ENCODE measurements around the gene LRPAP1.

Gene LRPAP1

GRCh38 chr4:3470244-3471097 is 61.8 kb downstream of the LRPAP1 start:
- no peak for DNase-seq (ENCODE audit: low read depth)
- in situ Hi-C loops (cut with HindIII; ENCODE audit: low sequenced_read_pairs) = loop anchor here (5.0 kb wide), 1 partner anchor 43 kb away; no protein-coding TSS in a partner anchor
- no peak for TF ChIP-seq CTCF (IDR thresholded peaks at IDR 0.05; ENCODE audit: low read depth, low read length, missing control alignments)
- no peak overlapping the region for H3K4me3 ChIP-seq (ENCODE audit: low read depth, low read length)

- TF ChIP-seq CTCF (IDR thresholded peaks at IDR 0.05; ENCODE audit: low read depth, low read length, missing control alignments) = no peak
- no peak overlapping the region for H3K4me3 ChIP-seq (ENCODE audit: low read depth, low read length)
- in situ Hi-C loops (cut with HindIII; ENCODE audit: low sequenced_read_pairs) = loop anchor here (5.0 kb wide), 1 partner anchor 42 kb away; no protein-coding TSS in a partner anchor
- DNase-seq (ENCODE audit: low read depth) = no peak
Observed at GRCh38 chr4:3469386-3470243, 62.6 kb downstream of the LRPAP1 start.

GRCh38 chr4:3468804-3469203 is 63.4 kb downstream of the LRPAP1 start:
- TF ChIP-seq CTCF (IDR thresholded peaks at IDR 0.05; ENCODE audit: low read depth, low read length, missing control alignments) = no peak
- in situ Hi-C loops (cut with HindIII; ENCODE audit: low sequenced_read_pairs) = no loop called here
- H3K4me3 ChIP-seq (ENCODE audit: low read depth, low read length) = no peak overlapping the region
- DNase-seq (ENCODE audit: low read depth) = no peak

GRCh38 chr4:3468154-3468553 is 64.1 kb downstream of the LRPAP1 start:
- no peak for DNase-seq (ENCODE audit: low read depth)
- TF ChIP-seq CTCF (IDR thresholded peaks at IDR 0.05; ENCODE audit: low read depth, low read length, missing control alignments) = no peak
- in situ Hi-C loops (cut with HindIII; ENCODE audit: low sequenced_read_pairs) = no loop called here
- H3K4me3 ChIP-seq (ENCODE audit: low read depth, low read length) = no peak overlapping the region

- DNase-seq (ENCODE audit: low read depth) = no peak
- in situ Hi-C loops (cut with HindIII; ENCODE audit: low sequenced_read_pairs) = no loop called here
- H3K4me3 ChIP-seq (ENCODE audit: low read depth, low read length) = no peak overlapping the region
- no peak for TF ChIP-seq CTCF (IDR thresholded peaks at IDR 0.05; ENCODE audit: low read depth, low read length, missing control alignments)
Observed at GRCh38 chr4:3467601-3468031, 64.6 kb downstream of the LRPAP1 start.

Measured in astrocyte of the cerebellum (primary cell).